GM06990 (cell line): ENCODE results near the gene POMZP3.
"Not testable (repeated sequence)": the region's sequence is repeated elsewhere in the genome, so short reads cannot be mapped to it uniquely, and the experiment has no call there.

Experiments used
- DNase-seq: peaks from one replicate; pipeline ENCODE4 v3.0.0-alpha.2; 2011; ENCODE audit not compliant: insufficient read length; ENCODE audit errors: extremely low read depth
- H3K27me3 ChIP-seq: replicated peaks from 2 replicates; pipeline ENCODE4 v1.6.0; 2011; ENCODE audit warnings: low read length; ENCODE audit not compliant: control insufficient read depth, insufficient read depth
- H3K36me3 ChIP-seq: 2 replicates; pipeline ENCODE4 v1.5.1; 2011; ENCODE audit warnings: low read length; ENCODE audit not compliant: control insufficient read depth, insufficient read depth
- H3K4me3 ChIP-seq: replicated peaks from 2 replicates; pipeline ENCODE4 v1.5.1; 2011; ENCODE audit warnings: low read depth, mild to moderate bottlenecking, control low read depth, low read length

The POMZP3 gene

DNA sequence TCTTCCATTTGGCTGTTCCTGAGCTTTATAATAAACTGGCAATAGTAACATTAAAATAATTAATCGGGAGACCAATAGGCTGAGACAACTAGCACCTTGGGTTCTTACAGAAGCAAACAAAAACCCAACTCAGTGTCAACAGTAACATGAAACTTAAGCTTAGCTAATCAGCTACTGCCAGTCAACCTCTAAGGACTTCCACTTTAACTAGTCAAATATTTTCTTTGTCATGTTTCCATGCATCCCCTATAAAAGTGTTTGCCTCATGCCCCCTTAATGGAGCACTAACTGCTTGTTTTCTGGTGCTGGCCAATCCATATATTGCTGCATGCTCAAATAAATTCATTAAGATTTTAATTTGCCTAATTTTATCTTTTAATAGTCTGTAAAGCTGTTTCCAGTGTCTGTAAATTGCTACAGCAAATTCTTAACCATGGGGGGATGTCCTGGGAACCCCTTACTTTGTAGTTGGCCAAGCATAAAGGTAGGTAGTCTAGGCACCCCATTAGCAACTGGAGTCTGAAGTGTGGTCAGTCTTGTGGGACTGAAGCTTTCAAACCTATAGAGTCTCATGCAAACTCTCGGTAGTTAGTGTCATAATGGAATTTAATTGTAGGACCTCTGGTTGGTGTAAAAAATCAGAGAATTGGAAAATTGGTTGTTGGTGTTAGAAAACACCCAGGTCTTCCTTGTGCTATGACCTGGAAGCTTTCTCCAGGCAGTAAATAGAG is 40.3 kb downstream of the POMZP3 start:
- H3K36me3 ChIP-seq, H3K4me3 ChIP-seq, H3K27me3 ChIP-seq, DNase-seq: not testable (repeated sequence)

DNA sequence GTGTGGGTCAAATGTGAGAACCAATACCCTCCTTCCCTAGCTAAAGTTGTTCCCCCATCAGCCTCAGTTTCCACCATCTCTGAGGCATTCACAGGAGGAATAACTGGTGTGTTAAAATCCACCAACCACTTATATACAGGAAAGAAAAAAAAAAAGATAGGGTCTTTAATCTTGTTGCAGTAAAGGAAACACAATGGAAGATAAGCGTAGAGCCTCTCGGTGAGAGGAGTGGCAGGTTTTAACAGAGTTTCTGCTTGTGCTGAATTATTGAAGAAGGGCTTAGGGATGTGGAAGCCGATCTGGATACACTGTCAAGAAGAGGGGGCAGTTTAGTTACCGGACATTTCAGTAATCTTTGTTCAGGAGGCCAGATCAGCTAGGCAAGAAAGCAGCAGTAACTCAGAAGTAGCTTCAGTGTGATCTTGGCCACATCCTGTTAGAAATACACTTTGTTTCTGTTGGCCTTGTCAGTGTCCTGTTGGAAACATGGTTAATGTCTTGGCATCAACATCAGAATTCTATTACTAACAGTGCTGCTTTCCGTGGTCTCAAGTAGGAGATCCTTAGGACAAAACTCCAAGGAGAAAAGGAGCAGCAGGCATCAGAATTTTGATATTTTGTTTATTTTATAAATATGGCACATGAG is 43.3 kb downstream of the POMZP3 start:
- not testable (repeated sequence) for H3K4me3 ChIP-seq, DNase-seq, H3K36me3 ChIP-seq, H3K27me3 ChIP-seq

DNA sequence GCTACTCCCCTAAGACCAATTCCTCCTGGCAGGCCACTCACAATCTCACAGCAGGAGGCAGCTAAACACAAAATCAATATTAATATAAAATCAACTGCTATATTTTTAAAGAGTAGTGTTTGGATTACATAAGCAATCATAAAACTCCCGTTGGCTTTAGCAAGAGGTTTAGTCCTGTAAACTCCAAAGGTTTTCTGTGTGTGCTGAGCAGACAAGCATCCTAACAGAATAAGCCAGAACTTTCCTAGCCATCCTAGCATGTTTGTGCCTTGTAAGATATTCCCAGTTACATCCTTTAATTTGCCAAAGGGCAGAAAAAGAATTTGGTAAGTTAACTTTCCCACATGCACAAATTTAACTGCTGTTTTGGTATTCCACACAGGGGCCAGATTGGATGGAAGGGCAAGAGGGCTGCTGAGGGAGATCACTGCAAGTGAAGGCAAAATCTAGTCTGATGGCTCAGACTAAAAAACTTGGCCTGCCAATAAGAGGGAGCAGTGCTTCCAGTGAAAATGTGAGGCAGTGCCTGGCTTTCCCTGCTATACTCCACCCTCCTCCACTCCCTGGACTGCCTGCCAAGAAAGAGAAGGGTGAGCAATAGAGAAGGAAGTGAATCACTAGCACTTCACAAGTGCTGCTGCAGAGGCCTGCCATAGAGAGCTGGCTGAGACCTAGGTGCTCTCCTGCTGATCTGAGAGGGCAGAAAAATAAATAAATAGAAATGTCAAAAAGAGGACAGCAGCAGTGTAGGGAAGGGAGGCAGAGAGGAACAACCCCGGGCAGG is 44.0 kb downstream of the POMZP3 start:
- H3K27me3 ChIP-seq, H3K4me3 ChIP-seq, DNase-seq, H3K36me3 ChIP-seq: not testable (repeated sequence)

- not testable (repeated sequence) for H3K36me3 ChIP-seq, H3K4me3 ChIP-seq, H3K27me3 ChIP-seq, DNase-seq
These were observed 51.0 kb downstream of the POMZP3 start for GRCh38 chr7:76575919-76576655.

DNA sequence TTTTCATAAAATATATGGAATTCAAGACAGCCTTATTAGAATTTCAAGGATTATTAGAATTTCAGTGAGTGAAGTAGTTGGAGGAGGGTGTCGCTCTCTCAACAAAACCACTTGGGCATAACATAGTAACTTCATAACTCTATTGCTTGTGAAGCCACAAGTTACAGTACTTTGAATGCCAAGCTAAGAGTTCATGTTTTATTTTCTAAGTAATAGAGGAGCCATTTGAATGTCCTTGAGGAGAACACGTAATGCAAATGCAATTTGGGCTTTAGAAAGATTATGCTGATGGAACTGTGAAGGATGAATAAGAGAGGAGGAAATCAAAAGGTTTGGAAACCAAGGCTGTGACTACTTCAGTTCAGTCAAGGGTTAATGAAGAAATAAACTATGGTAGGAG is 51.6 kb downstream of the POMZP3 start:
- DNase-seq, H3K36me3 ChIP-seq, H3K27me3 ChIP-seq, H3K4me3 ChIP-seq: not testable (repeated sequence)

DNA sequence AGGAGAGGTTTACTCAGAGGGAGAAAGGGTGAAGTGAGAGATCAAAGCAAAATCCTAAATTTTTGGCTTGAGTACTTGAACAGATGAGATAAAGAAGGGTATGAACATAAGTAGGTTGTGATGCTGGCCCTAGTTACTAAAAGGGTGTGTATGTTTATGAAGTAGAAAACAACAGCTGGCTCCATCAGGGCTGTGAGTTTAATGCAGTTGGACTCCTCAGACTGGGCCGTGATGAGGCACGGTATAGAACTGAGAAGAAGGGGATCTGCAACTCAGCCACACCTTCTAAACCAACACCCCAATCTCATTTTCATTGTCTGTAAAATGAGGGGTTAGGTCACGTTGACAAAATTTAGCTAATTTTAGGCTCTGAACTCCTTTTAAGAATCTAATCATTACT is 54.8 kb downstream of the POMZP3 start:
- not testable (repeated sequence) for H3K27me3 ChIP-seq, H3K4me3 ChIP-seq, DNase-seq, H3K36me3 ChIP-seq

- not testable (repeated sequence) for DNase-seq, H3K36me3 ChIP-seq
These were observed 56.7 kb downstream of the POMZP3 start for GRCh38 chr7:76570324-76570775.

DNA sequence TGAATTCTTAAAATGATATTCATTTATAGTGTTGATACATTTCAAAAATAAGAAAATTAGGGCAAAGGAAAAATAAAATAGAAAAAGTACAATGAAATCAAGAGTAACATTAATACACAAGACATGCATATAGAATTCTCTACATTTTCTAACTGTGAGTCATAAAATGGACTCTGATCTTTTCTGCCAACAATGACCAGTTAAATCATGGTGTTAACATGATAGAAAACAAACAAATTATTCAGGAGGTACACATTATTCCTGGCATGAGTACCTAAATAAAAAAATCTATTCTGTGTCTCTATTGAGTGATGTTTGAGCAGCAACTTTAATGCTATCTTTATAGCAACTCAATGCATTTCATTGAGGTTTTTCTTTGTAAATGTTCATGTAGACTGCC is 58.3 kb downstream of the POMZP3 start:
- H3K27me3 ChIP-seq, H3K36me3 ChIP-seq, DNase-seq: not testable (repeated sequence)

More at GRCh38 chr7:76570324-76570775, 56.7 kb downstream of the POMZP3 start:
- H3K27me3 ChIP-seq, H3K4me3 ChIP-seq: not testable (repeated sequence)

GRCh38 chr7:76567753-76568152 is 59.3 kb downstream of the POMZP3 start:
- not testable (repeated sequence) for DNase-seq, H3K36me3 ChIP-seq, H3K27me3 ChIP-seq, H3K4me3 ChIP-seq

More for the DNA sequence above, 58.3 kb downstream of the POMZP3 start:
- not testable (repeated sequence) for H3K4me3 ChIP-seq

- H3K36me3 ChIP-seq, H3K4me3 ChIP-seq, H3K27me3 ChIP-seq, DNase-seq: not testable (repeated sequence)
These were observed 59.8 kb downstream of the POMZP3 start for GRCh38 chr7:76567311-76567710.

GRCh38 chr7:76565001-76565400 is 62.1 kb downstream of the POMZP3 start:
- not testable (repeated sequence) for H3K4me3 ChIP-seq, H3K27me3 ChIP-seq, H3K36me3 ChIP-seq, DNase-seq

GRCh38 chr7:76561342-76561741 is 65.7 kb downstream of the POMZP3 start:
- H3K36me3 ChIP-seq, DNase-seq, H3K27me3 ChIP-seq, H3K4me3 ChIP-seq: not testable (repeated sequence)

DNA sequence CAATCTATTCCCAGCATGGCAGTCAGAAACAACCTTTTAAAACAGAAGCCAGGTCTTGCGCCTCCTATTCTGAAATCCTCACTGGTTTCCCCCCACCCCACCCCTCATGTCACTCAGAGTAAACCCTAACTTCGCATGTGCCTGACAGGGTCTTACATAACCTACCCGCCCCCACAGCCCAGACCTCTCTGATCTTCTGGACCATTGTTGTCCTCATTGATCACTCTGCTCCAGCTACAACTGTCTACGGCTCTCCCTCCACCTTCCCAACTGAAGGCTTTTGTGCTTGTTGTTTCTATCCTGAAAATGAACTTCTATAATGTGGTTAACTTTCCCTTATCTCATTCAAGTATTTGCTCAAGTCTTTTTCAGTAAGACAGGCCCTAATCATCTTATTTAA is 66.9 kb downstream of the POMZP3 start:
- not testable (repeated sequence) for H3K27me3 ChIP-seq, DNase-seq, H3K4me3 ChIP-seq, H3K36me3 ChIP-seq
